BE2C (cell line): ENCODE measurements around the gene LRRC8B.

Source experiments
- DNase-seq: peaks from one replicate; pipeline ENCODE4 v3.0.0-alpha.2; 2020
- H3K27me3 ChIP-seq: fragments of 250-450 bp; sonication (Bioruptor Pico); 2 replicates; pipeline ENCODE4 v1.5.1; 2020; ENCODE audit warnings: mild to moderate bottlenecking
- H3K36me3 ChIP-seq: fragments of 250-450 bp; sonication (Bioruptor Pico); 2 replicates; pipeline ENCODE4 v1.5.1; 2020; ENCODE audit warnings: mild to moderate bottlenecking
- H3K4me1 ChIP-seq: fragments of 250-450 bp; sonication (Bioruptor Pico); 2 replicates; pipeline ENCODE4 v1.5.1; 2020
- H3K4me3 ChIP-seq: 2 replicates; pipeline ENCODE4 v1.5.1; 2011; ENCODE audit warnings: low read depth, low read length
- H3K9me3 ChIP-seq: fragments of 250-450 bp; sonication (Bioruptor Pico); 2 replicates; pipeline ENCODE4 v1.5.1; 2020
- TF ChIP-seq, protein P1 (sequence below): IDR thresholded peaks from 2 replicates; pipeline ENCODE4 v1.5.1; 2012; ENCODE audit warnings: mild to moderate bottlenecking, low read depth, low read length

The LRRC8B gene

DNA sequence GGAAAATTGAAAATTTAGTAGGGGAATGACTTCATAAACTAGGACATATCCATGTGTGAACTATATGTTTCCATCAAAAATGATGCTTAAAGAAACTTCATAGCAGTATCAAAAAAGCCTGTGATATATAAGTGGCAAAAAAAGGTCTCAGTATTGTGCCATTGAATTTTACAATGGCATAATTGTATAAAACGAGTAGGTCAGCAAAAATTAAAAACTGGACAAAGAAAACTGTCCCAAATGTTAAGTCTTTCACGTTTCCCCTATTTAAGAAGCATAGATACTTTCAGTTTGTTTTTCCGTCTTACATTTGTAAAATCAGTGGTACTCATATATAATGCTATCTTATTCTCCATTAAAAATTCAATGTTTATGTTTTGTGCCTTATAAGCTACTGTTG, 43.2 kb downstream of the LRRC8B start:
- H3K4me3 ChIP-seq, result no peak overlapping the region
- DNase-seq, result no peak
- no peaks in the 10 kb centered on the region for H3K27me3 ChIP-seq
- H3K36me3 ChIP-seq, result no peaks in the 10 kb centered on the region
- H3K4me1 ChIP-seq, result peaks cover 4% of the 10 kb centered on the region; the same call in 1 of the 2 replicates
- TF ChIP-seq, protein P1, sequence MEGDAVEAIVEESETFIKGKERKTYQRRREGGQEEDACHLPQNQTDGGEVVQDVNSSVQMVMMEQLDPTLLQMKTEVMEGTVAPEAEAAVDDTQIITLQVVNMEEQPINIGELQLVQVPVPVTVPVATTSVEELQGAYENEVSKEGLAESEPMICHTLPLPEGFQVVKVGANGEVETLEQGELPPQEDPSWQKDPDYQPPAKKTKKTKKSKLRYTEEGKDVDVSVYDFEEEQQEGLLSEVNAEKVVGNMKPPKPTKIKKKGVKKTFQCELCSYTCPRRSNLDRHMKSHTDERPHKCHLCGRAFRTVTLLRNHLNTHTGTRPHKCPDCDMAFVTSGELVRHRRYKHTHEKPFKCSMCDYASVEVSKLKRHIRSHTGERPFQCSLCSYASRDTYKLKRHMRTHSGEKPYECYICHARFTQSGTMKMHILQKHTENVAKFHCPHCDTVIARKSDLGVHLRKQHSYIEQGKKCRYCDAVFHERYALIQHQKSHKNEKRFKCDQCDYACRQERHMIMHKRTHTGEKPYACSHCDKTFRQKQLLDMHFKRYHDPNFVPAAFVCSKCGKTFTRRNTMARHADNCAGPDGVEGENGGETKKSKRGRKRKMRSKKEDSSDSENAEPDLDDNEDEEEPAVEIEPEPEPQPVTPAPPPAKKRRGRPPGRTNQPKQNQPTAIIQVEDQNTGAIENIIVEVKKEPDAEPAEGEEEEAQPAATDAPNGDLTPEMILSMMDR, result no peak
- H3K9me3 ChIP-seq, result no peaks in the 10 kb centered on the region

DNA sequence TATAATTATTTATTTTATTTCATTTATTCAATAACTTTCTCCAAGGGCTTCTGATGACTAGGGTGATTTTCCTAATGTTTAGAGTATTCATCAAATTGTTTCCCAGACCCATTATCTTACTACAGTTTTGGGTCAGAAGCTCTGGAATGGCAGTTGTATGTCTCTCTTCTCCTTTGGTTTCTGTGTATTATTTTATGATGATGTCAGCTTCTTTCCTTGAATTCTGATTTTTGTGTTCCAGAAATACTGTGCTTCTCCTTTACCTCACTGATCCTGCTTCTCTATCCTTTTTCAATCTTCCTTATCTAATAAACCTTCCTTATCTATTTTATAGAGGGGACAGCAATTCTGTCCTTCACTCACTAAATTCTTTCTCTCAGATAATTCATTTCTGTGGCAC, 48.8 kb downstream of the LRRC8B start:
- H3K4me1 ChIP-seq, result no peaks in the 10 kb centered on the region
- no peak for DNase-seq
- H3K9me3 ChIP-seq, result no peaks in the 10 kb centered on the region
- H3K36me3 ChIP-seq, result no peaks in the 10 kb centered on the region
- TF ChIP-seq, protein P1, result no peak
- no peak overlapping the region for H3K4me3 ChIP-seq
- no peaks in the 10 kb centered on the region for H3K27me3 ChIP-seq

DNA sequence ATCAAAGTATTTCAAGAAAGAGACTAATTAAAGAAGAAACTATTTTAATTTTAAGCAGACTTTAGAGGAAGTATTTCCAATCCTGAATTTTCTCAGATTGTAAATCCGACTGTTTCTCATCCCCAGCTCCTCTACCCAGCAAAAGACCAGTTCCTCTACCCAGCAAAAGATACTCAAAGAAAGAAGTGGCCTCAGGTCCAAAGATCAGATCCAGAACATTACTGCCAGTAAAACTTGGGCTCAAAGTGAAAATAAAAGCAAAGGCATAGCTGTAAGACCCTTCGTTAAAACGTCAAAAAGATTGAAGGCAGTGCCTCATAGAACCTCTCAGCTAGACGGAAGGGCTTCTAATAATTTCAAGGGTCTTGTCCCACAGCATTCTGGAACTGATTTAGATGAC, 50.0 kb downstream of the LRRC8B start:
- no peak overlapping the region for H3K4me3 ChIP-seq
- TF ChIP-seq, protein P1, result no peak
- H3K27me3 ChIP-seq, result no peaks in the 10 kb centered on the region
- no peaks in the 10 kb centered on the region for H3K36me3 ChIP-seq
- H3K9me3 ChIP-seq, result no peaks in the 10 kb centered on the region
- no peaks in the 10 kb centered on the region for H3K4me1 ChIP-seq
- no peak for DNase-seq

DNA sequence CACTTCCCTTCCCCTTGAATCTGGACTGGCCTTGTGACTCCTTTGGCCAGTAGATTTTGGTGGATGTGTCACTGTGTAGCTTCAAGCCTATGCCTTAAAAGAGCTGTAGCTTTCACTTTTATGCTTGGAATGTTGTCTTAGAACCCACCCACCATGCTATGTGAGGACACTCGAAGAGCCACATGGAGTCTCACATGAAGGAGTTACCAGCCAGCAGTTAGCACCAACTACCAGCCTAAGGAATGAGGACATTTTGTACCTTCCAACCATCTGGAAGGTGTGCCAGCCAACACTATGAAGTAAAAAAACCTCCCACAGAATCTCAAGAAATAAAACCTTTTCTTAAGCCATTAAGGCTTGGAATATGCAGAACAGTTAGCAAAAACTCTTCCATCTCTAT, 50.6 kb downstream of the LRRC8B start:
- Histone ChIP-seq H3K27me3 (no peaks in the 10 kb centered on the region), H3K36me3 (no peaks in the 10 kb centered on the region), H3K4me3 (no peak overlapping the region), H3K9me3 (no peaks in the 10 kb centered on the region), H3K4me1 (no peaks in the 10 kb centered on the region)
- DNase-seq, result no peak
- TF ChIP-seq, protein P1, result no peak

DNA sequence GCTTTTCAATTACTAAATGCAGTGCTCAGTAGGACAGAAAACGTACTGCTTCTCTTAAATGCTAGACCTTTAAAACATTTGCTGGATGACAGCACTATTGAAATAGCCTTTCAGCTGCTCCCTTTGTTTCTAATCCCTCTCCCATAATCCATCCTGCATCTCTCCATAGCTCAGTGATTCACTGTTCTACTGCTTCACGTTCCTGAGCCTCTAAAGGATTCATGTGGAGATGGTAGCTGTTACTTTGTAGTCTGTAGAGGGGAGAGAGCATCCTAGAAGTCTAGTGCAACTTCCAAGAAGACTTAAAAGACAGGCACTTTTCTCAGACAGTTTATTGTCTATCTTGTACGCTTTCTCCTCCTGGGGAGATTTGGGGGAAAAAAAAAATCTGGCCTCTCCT, 51.4 kb downstream of the LRRC8B start:
- Histone ChIP-seq H3K9me3 (no peaks in the 10 kb centered on the region), H3K4me3 (no peak overlapping the region), H3K4me1 (no peaks in the 10 kb centered on the region), H3K36me3 (no peaks in the 10 kb centered on the region), H3K27me3 (no peaks in the 10 kb centered on the region)
- TF ChIP-seq, protein P1, result no peak
- DNase-seq, result no peak

DNA sequence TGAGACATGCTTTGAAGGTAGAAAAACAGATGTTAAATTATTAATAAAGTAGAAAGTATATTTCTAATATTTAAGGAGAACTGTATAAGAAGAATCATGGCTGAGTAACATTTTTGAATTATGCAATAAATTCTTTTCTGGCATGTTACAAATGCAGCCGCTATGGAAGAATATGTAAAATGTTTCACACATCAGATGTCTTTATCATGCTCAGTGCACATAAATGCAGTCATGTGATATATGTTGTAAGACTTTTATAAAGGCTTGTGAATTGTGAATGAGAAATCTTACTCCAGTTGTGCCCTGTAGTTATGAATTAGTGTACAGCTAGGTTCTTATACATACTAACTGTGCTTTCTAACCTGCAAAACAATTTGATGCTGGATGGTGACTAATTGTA, 53.5 kb downstream of the LRRC8B start:
- no peak for DNase-seq
- no peaks in the 10 kb centered on the region for H3K4me1 ChIP-seq
- H3K4me3 ChIP-seq, result no peak overlapping the region
- no peaks in the 10 kb centered on the region for H3K27me3 ChIP-seq
- TF ChIP-seq, protein P1, result no peak
- no peaks in the 10 kb centered on the region for H3K9me3 ChIP-seq
- H3K36me3 ChIP-seq, result no peaks in the 10 kb centered on the region
